B cell (primary cell): Measurements from ENCODE around the gene RIMS3. TPM values are rescaled to one million over a fixed set of nuclear protein-coding genes. Genes with fewer than 3 reads are reported as not detected.
A peak's percentile ranks its signal among the peaks of the same experiment; 100 is the strongest.

ENCODE experiments used
- ATAC-seq: fragments of 200-7000 bp; cut with Tn5 transposase; one replicate; pipeline ENCODE4 v1.10.0; 2021; ENCODE audit warnings: low read depth, mild to moderate bottlenecking, moderate number of reproducible peaks, moderate library complexity
- CTCF ChIA-PET: fragments of 350-600 bp; sonication (Branson Sonifier 250); formaldehyde crosslinking; loops from one replicate; lab custom pipeline; 2021; ENCODE audit warnings: antibody characterized with exemption, inconsistent platforms; lab: Charles Lee
- POLR2A ChIA-PET: fragments of 350-600 bp; sonication (Branson Sonifier 250); formaldehyde crosslinking; loops from one replicate; lab custom pipeline; 2021; ENCODE audit warnings: antibody characterized with exemption; lab: Charles Lee
- DNase-seq: peaks from one replicate; pipeline ENCODE4 v3.0.0; 2013
- H2AFZ ChIP-seq: 2 replicates; pipeline ENCODE4 v1.6.1; 2012; ENCODE audit warnings: mild to moderate bottlenecking, low read depth, low read length; ENCODE audit not compliant: insufficient read depth, poor library complexity, severe bottlenecking
- H3K27ac ChIP-seq, 2 donors: 1 replicate in 1 of 2; 2 replicates in 1 of 2; pipeline ENCODE4 v1.5.1; 2012 to 2013; ENCODE audit warnings: low read length in 2 of 2, mild to moderate bottlenecking in 2 of 2, moderate library complexity in 1 of 2
- H3K27me3 ChIP-seq, 4 experiments: fragments of 200-600 bp in 1 of 4; sonication (generic) in 1 of 4; replicated peaks in 1 of 4; 1 replicate in 2 of 4; 2 replicates in 2 of 4; pipeline versions ENCODE4 v1.6.1 to v1.7.0; 2013 to 2016; ENCODE audit warnings: low read length in 3 of 4, mild to moderate bottlenecking in 2 of 4, mixed read lengths in 1 of 4, moderate library complexity in 1 of 4; ENCODE audit not compliant: insufficient read depth in 4 of 4, control insufficient read depth in 3 of 4; ENCODE audit errors: control extremely low read depth in 1 of 4
- H3K36me3 ChIP-seq, 2 experiments: replicated peaks in 1 of 2; 1 replicate in 1 of 2; 2 replicates in 1 of 2; pipeline versions ENCODE4 v1.6.1 to v1.7.1; 2013; ENCODE audit warnings: low read length in 1 of 2; ENCODE audit not compliant: insufficient read depth in 2 of 2, control insufficient read depth in 1 of 2; ENCODE audit errors: control extremely low read depth in 1 of 2, extremely low read depth in 1 of 2
- H3K4me1 ChIP-seq, 2 donors: fragments of 200-600 bp in 1 of 2; sonication (generic) in 1 of 2; 1 replicate in 1 of 2; 2 replicates in 1 of 2; pipeline versions ENCODE4 v1.5.1 to v1.6.1; 2013 to 2017; ENCODE audit warnings: low read length in 2 of 2; ENCODE audit not compliant: control insufficient read depth in 2 of 2, insufficient read depth in 2 of 2
- H3K4me2 ChIP-seq: replicated peaks from 2 replicates; pipeline ENCODE3; 2012; ENCODE audit warnings: mild to moderate bottlenecking, low read depth, low read length; ENCODE audit not compliant: poor library complexity, severe bottlenecking
- H3K4me3 ChIP-seq, 5 experiments: fragments of 200-600 bp in 1 of 5; sonication (generic) in 1 of 5; 1 replicate in 3 of 5; 2 replicates in 2 of 5; pipeline versions ENCODE4 v1.5.1 to v1.7.0; 2011 to 2016; ENCODE audit warnings: low read length in 4 of 5, mild to moderate bottlenecking in 4 of 5, low read depth in 2 of 5, control low read depth in 1 of 5, moderate library complexity in 1 of 5; ENCODE audit not compliant: insufficient read depth in 1 of 5; ENCODE audit errors: control extremely low read depth in 1 of 5, extremely low read depth in 1 of 5
- H3K79me2 ChIP-seq: fragments of 200-600 bp; sonication (generic); one replicate; pipeline ENCODE4 v1.6.0; 2016; ENCODE audit warnings: low read length; ENCODE audit not compliant: control insufficient read depth, insufficient read depth
- H3K9ac ChIP-seq: fragments of 200-600 bp; sonication (generic); 2 replicates; pipeline ENCODE4 v1.6.1; 2017; ENCODE audit warnings: mild to moderate bottlenecking, low read length, moderate library complexity
- H3K9me3 ChIP-seq, 3 donors: one replicate each; pipeline versions ENCODE4 v1.6.1 to v1.7.1; 2013; ENCODE audit warnings: low read length in 2 of 3; ENCODE audit not compliant: control insufficient read depth in 2 of 3, insufficient read depth in 1 of 3; ENCODE audit errors: control extremely low read depth in 1 of 3
- H4K20me1 ChIP-seq: 2 replicates; pipeline ENCODE4 v1.6.0; 2012; ENCODE audit warnings: mild to moderate bottlenecking, low read length; ENCODE audit not compliant: insufficient read depth, control insufficient read depth, poor library complexity, severe bottlenecking
- H3K27ac Mint-ChIP-seq: one replicate; pipeline ENCODE4 v1.8.0; 2021; ENCODE audit warnings: mixed read lengths
- H3K27me3 Mint-ChIP-seq: one replicate; pipeline ENCODE4 v1.8.0; 2021; ENCODE audit warnings: mixed read lengths
- H3K4me1 Mint-ChIP-seq: one replicate; pipeline ENCODE4 v1.8.0; 2021; ENCODE audit warnings: mixed read lengths
- H3K4me3 Mint-ChIP-seq: one replicate; pipeline ENCODE4 v1.8.0; 2021; ENCODE audit warnings: mixed read lengths
- H3K9me3 Mint-ChIP-seq: one replicate; pipeline ENCODE4 v1.8.0; 2022; ENCODE audit warnings: mixed read lengths; ENCODE audit not compliant: insufficient read depth
- EZH2 ChIP-seq: IDR thresholded peaks from 2 replicates; pipeline ENCODE4 v1.6.1; 2012; ENCODE audit warnings: borderline replicate concordance, low read depth, mild to moderate bottlenecking, moderate library complexity, low read length; ENCODE audit not compliant: insufficient read depth, poor library complexity, severe bottlenecking
- WGBS: methylation state at CpG from one replicate; pipeline ENCODE4 v1.1.5; 2013; ENCODE audit warnings: missing lambda C conversion rate; ENCODE audit not compliant: insufficient coverage; 5-methylcytosine and 5-hydroxymethylcytosine counted together
- intact Hi-C: fragments of 100-400 bp; cut with micrococcal nuclease; formaldehyde crosslinking; loops from one replicate; pipeline ENCODE4 v1.10.0; 2022
- polyA plus RNA-seq: library from polyadenylated mRNA; depleted of rRNA; stranded (reverse); fragments of >200 nt; gene quantifications from 2 replicates; pipeline ENCODE4 v1.2.3, GENCODE V29; 2012
- total RNA-seq, 2 donors: library from RNA; stranded (reverse); fragments of 120-200 nt in 1 of 2; gene quantifications; 1 replicate in 1 of 2; 2 replicates in 1 of 2; pipeline versions ENCODE4 v1.2.3 to v1.2.4, GENCODE V29; 2013 to 2022
- TF ChIP-seq, protein P1 (sequence below): fragments of 200-600 bp; IDR thresholded peaks from one replicate; pipeline ENCODE4 v1.8.0; 2022; ENCODE audit warnings: antibody characterized with exemption, mild to moderate bottlenecking

The RIMS3 gene
- total and polyA plus RNA-seq, 2 donors (not counting 1 experiment from before 2014, with no cell fraction given) = 1.1 to 5.4 TPM

DNA sequence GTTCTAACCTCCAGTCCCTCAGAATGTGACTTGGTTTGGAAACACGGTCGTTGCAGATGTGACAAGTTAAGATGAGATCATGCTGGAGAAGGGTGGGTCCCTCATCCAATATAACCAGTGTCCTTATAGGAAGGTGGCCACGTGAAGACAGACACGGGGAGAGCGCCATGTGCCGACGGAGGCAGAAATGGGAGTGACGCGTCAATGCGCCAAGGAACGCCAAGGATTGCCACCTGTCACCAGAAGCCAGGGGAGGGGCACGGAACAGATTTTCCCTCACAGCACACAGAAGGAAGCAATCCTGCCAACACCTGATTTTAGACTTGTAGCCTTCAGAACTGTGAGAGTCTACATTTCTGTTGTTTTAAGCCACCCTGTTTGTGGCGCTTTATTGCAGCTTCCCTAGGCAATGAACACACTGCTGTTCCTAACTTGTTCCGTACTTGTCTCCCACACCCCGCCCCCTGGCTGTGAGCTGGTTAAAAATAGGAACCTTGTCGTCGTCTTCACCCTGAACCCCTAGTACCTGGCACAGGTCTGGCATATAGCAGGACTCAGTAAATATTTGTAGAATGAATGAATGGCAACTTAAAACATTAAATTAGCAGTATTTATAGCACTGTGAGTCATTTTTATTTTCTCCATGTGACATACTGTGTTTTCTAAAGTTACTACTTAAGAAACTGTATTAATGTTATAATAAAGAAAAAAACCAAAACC, 14.2 kb downstream of the RIMS3 start:
- POLR2A ChIA-PET = no interaction called here
- H4K20me1 ChIP-seq = no peaks in the 10 kb centered on the region
- H3K4me2 ChIP-seq = no peak overlapping the region
- 84% methylated on average over 11 of the region's 17 CpGs for WGBS
- TF ChIP-seq, protein P1, sequence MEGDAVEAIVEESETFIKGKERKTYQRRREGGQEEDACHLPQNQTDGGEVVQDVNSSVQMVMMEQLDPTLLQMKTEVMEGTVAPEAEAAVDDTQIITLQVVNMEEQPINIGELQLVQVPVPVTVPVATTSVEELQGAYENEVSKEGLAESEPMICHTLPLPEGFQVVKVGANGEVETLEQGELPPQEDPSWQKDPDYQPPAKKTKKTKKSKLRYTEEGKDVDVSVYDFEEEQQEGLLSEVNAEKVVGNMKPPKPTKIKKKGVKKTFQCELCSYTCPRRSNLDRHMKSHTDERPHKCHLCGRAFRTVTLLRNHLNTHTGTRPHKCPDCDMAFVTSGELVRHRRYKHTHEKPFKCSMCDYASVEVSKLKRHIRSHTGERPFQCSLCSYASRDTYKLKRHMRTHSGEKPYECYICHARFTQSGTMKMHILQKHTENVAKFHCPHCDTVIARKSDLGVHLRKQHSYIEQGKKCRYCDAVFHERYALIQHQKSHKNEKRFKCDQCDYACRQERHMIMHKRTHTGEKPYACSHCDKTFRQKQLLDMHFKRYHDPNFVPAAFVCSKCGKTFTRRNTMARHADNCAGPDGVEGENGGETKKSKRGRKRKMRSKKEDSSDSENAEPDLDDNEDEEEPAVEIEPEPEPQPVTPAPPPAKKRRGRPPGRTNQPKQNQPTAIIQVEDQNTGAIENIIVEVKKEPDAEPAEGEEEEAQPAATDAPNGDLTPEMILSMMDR = no peak
- TF ChIP-seq EZH2 = no peak
- no peaks in the 10 kb centered on the region for H3K9me3 Mint-ChIP-seq
- H2AFZ ChIP-seq = no peak overlapping the region
- peaks cover 3% of the 10 kb centered on the region for H3K4me1 Mint-ChIP-seq
- ATAC-seq (no peak), DNase-seq (no peak)
- no peaks in the 10 kb centered on the region for H3K36me3 ChIP-seq
- intact Hi-C loops = no loop called here
- CTCF ChIA-PET = no interaction called here
- H3K27ac ChIP-seq = no peak overlapping the region
- H3K4me3 ChIP-seq = no peak overlapping the region
- H3K27ac Mint-ChIP-seq = no peak overlapping the region
- no peaks in the 10 kb centered on the region for H3K4me1 ChIP-seq
- no peaks in the 10 kb centered on the region for H3K79me2 ChIP-seq
- H3K9ac ChIP-seq = no peak overlapping the region
- peaks cover 23% of the 10 kb centered on the region for H3K27me3 Mint-ChIP-seq
- H3K27me3 ChIP-seq = peaks cover 0 to 4% (median 1%) of the 10 kb centered on the region in 4 experiments
- no peaks in the 10 kb centered on the region for H3K9me3 ChIP-seq
- H3K4me3 Mint-ChIP-seq = no peak overlapping the region

DNA sequence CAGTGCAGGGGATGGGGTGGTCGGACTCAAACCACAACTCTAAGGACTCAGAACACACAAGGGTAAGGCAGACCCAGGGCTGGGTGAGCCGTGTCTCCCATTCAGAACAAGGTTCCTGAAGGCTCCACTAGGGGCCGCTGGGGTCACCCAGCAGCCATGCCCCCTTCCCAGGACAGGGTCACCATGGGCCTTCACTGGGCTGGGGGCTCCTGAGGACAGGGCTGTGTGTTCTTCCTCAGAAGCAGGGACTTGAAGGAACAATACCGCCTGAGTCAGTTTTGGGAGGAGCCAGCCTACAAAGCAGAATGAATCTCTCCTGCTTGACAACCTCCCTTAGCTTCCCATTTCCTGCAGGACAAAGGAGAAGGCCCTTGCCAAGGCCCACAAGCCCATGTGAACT, 15.4 kb downstream of the RIMS3 start:
- Histone ChIP-seq H3K4me2 (no peak overlapping the region), H3K4me3 (no peak overlapping the region), H3K4me1 (no peaks in the 10 kb centered on the region), H3K79me2 (no peaks in the 10 kb centered on the region), H4K20me1 (no peaks in the 10 kb centered on the region), H3K9me3 (no peaks in the 10 kb centered on the region), H3K27me3 (peaks cover 0 to 4% (median 1%) of the 10 kb centered on the region in 4 experiments), H3K9ac (no peak overlapping the region), H3K27ac (no peak overlapping the region), H3K36me3 (no peaks in the 10 kb centered on the region), H2AFZ (no peak overlapping the region)
- H3K9me3 Mint-ChIP-seq = no peaks in the 10 kb centered on the region
- ATAC-seq (peak; percentile 47), DNase-seq (no peak)
- no peak overlapping the region for H3K4me3 Mint-ChIP-seq
- TF ChIP-seq, protein P1 = peak; percentile 43
- no peak for TF ChIP-seq EZH2
- intact Hi-C loops = no loop called here
- no peak overlapping the region for H3K27ac Mint-ChIP-seq
- ChIA-PET POLR2A (no interaction called here), CTCF (interaction anchor here (0.5 to 1.1 kb wide), 3 partner anchors 19 to 54 kb away, joined by 3 to 4 read pairs (median 3); no protein-coding TSS in a partner anchor)
- peaks cover 3% of the 10 kb centered on the region for H3K4me1 Mint-ChIP-seq
- peaks cover 23% of the 10 kb centered on the region for H3K27me3 Mint-ChIP-seq
- WGBS = 51% methylated on average over 3 of the region's 4 CpGs
